ENCODE data around the gene SYT9. TPM values are rescaled to one million over a fixed set of nuclear protein-coding genes. Genes with fewer than 3 reads are reported as not detected.

The SYT9 gene
- total and polyA plus RNA-seq, 2 of the 8 experiments (the other 6 are each of a cell fraction or from before 2014, with no cell fraction given) = 1.5 to 2.9 TPM

- Histone ChIP-seq H3K4me2 (ENCODE audit: insufficient read depth in 1 of 2, low read depth in 2 of 2, low read length in 2 of 2) (no peak overlapping the region), H3K4me3 (ENCODE audit: extremely low read depth in 1 of 4, insufficient read depth in 2 of 4, low read depth in 3 of 4, low read length in 4 of 4) (no peak overlapping the region), H3K4me1 (replicated peaks in 1 of 4; ENCODE audit: control insufficient read depth in 3 of 4, insufficient read depth in 4 of 4, low read length in 3 of 4) (peaks cover 0 to 4% (median 2%) of the 10 kb centered on the region in 4 experiments; a peak in 3 of 7 replicates), H2AFZ (ENCODE audit: low read length) (0 out of 2 replicates have a peak overlapping the region, but pooled peaks have one; percentile 68), H3K14ac (ENCODE audit: insufficient read length) (no peak overlapping the region), H3K27ac (ENCODE audit: low read depth, low read length) (no peak overlapping the region; the same call in 1 of the 2 replicates), H3K9ac (replicated peaks in 1 of 4; ENCODE audit: extremely low read depth in 1 of 4, low read depth in 3 of 4, low read length in 3 of 4) (no peak overlapping the region), H2AK5ac (ENCODE audit: low read depth, low read length) (no peak overlapping the region), H3K79me2 (ENCODE audit: control insufficient read depth in 1 of 2, insufficient read depth in 2 of 2, low read length in 2 of 2) (no peaks in the 10 kb centered on the region), H3K23ac (ENCODE audit: insufficient read length) (no peak overlapping the region), H4K91ac (replicated peaks; ENCODE audit: insufficient read length, low read length) (no peak overlapping the region), H3K18ac (ENCODE audit: extremely low read depth, low read length) (no peak overlapping the region), H3K56ac (replicated peaks; ENCODE audit: insufficient read length, low read depth, low read length) (no peak overlapping the region), H4K8ac (ENCODE audit: extremely low read depth, insufficient read depth, low read length) (no peak overlapping the region), H3K27me3 (replicated peaks in 1 of 4; ENCODE audit: control insufficient read depth in 3 of 4, extremely low read depth in 1 of 4, insufficient read depth in 3 of 4, low read length in 3 of 4) (no peaks in the 10 kb centered on the region), H3K4ac (replicated peaks; ENCODE audit: insufficient read length, low read depth, low read length) (no peak overlapping the region), H3K9me3 (ENCODE audit: insufficient read depth in 2 of 2, low read depth in 1 of 2, low read length in 1 of 2) (no peaks in the 10 kb centered on the region), H3K36me3 (ENCODE audit: control insufficient read depth in 2 of 4, insufficient read depth in 4 of 4, low read length in 3 of 4) (no peaks in the 10 kb centered on the region), H2BK120ac (replicated peaks; ENCODE audit: low read depth, low read length) (no peak overlapping the region), H2BK5ac (ENCODE audit: low read depth, low read length) (no peak overlapping the region), H3K79me1 (ENCODE audit: low read depth, low read length) (no peaks in the 10 kb centered on the region), H4K20me1 (replicated peaks in 1 of 2; ENCODE audit: control insufficient read depth in 1 of 2, insufficient read depth in 2 of 2, low read length in 2 of 2) (no peaks in the 10 kb centered on the region), H3K23me2 (ENCODE audit: low read depth, low read length) (no peaks in the 10 kb centered on the region), H2BK12ac (ENCODE audit: low read depth, low read length) (no peak overlapping the region), H2BK15ac (ENCODE audit: low read length) (no peak overlapping the region), H4K5ac (ENCODE audit: insufficient read length, low read depth, low read length) (no peak overlapping the region), H2BK20ac (ENCODE audit: low read length) (no peak overlapping the region)
- WGBS, 2 experiments (ENCODE audit: extremely low coverage in 1 of 2, insufficient coverage in 1 of 2, insufficient read length in 1 of 2, insufficient replicate concordance in 2 of 2, low coverage in 1 of 2, low lambda C conversion rate in 2 of 2, missing lambda C conversion rate in 1 of 2) = 87% methylated on average over 6 of the region's 6 CpGs; no CpG with 5 or more reads in 1 of the 2 experiments
- ChIA-PET CTCF (ENCODE audit: partially characterized antibody) (interaction anchor here (0.6 to 11.0 kb wide), 4 partner anchors 69 to 232 kb away, joined by 3 to 171 read pairs (median 4); no protein-coding TSS in a partner anchor), POLR2A (ENCODE audit: partially characterized antibody) (no interaction called here)
- FAIRE-seq = no peak
- no peak for DNase-seq (ENCODE audit: low read depth in 1 of 2, low spot score in 2 of 2)
- TF ChIP-seq CBX8 (IDR thresholded peaks at IDR 0.05; ENCODE audit: borderline replicate concordance, low read depth, low read length) (no peak), JUN (IDR thresholded peaks at IDR 0.05; ENCODE audit: low read depth, low read length) (no peak), NANOG (IDR thresholded peaks at IDR 0.05; ENCODE audit: insufficient read depth, low read depth, low read length, poor library complexity, severe bottlenecking) (no peak), USF2 (IDR thresholded peaks at IDR 0.05; ENCODE audit: low read length) (no peak), EZH2 (IDR thresholded peaks at IDR 0.05; ENCODE audit: low read depth, low read length, severe bottlenecking) (no peak), TAF1 (IDR thresholded peaks at IDR 0.05; ENCODE audit: low read depth, low read length) (no peak), CTBP2 (IDR thresholded peaks at IDR 0.05; ENCODE audit: borderline replicate concordance, insufficient read depth, insufficient read length, low read length) (no peak), EGR1 (IDR thresholded peaks at IDR 0.05; ENCODE audit: borderline replicate concordance, low read depth, low read length) (no peak), MAX (IDR thresholded peaks at IDR 0.05) (no peak), ASH2L (IDR thresholded peaks at IDR 0.05; ENCODE audit: low read length) (no peak), FOSL1 (IDR thresholded peaks at IDR 0.05; ENCODE audit: insufficient read depth, low read depth, low read length) (no peak)
Measured at GRCh38 chr11:7347611-7348431, 96.1 kb downstream of the SYT9 start.

Data from H1 (cell line).